OCI-LY7 (cell line): ENCODE measurements around the gene FHIT. TPM values are rescaled to one million over a fixed set of nuclear protein-coding genes. Genes with fewer than 3 reads are reported as not detected.

Source experiments
- BruUV-seq: library from RNA; stranded (reverse); fragments of 400-500 nt; replicated peaks from 2 replicates; lab custom pipeline; 2021; lab: Mats Ljungman, UMichigan
- CTCF ChIA-PET: fragments of 300-600 bp; sonication (Branson Sonifier 250); formaldehyde crosslinking; loops from one replicate; lab custom pipeline; 2022; ENCODE audit warnings: antibody characterized with exemption; ENCODE audit not compliant: unreplicated experiment; lab: Charles Lee
- POLR2A ChIA-PET: fragments of 300-600 bp; sonication (Branson Sonifier 250); formaldehyde crosslinking; loops from one replicate; lab custom pipeline; 2022; ENCODE audit warnings: antibody characterized with exemption; lab: Charles Lee
- DNase-seq: peaks from one replicate; pipeline ENCODE4 v3.0.0-alpha.2; 2015; ENCODE audit warnings: low spot score
- H2AFZ ChIP-seq: fragments of 200-600 bp; sonication (generic), shearing (Covaris generic); 2 replicates; pipeline ENCODE4 v1.6.1; 2014; ENCODE audit warnings: mild to moderate bottlenecking, antibody characterized with exemption, low read length, moderate library complexity
- H3K27ac ChIP-seq: fragments of 200-600 bp; sonication (generic); 2 replicates; pipeline ENCODE4 v1.5.1; 2014; ENCODE audit warnings: mixed run types, low read depth, mild to moderate bottlenecking, moderate library complexity, low read length, inconsistent platforms; ENCODE audit not compliant: poor library complexity, severe bottlenecking
- H3K36me3 ChIP-seq: fragments of 200-600 bp; sonication (generic); 2 replicates; pipeline ENCODE4 v1.6.1; 2014; ENCODE audit warnings: mild to moderate bottlenecking, antibody characterized with exemption, low read length, moderate library complexity, mixed read lengths; ENCODE audit not compliant: insufficient read depth
- H3K4me1 ChIP-seq: fragments of 200-600 bp; sonication (generic); 2 replicates; pipeline ENCODE4 v1.5.1; 2014; ENCODE audit warnings: mild to moderate bottlenecking, low read length; ENCODE audit not compliant: insufficient read depth, poor library complexity, severe bottlenecking
- H3K4me2 ChIP-seq: fragments of 200-600 bp; sonication (generic); 2 replicates; pipeline ENCODE4 v1.6.1; 2014; ENCODE audit warnings: mild to moderate bottlenecking, low read length
- H3K4me3 ChIP-seq: fragments of 200-600 bp; sonication (generic); 2 replicates; pipeline ENCODE4 v1.5.1; 2014; ENCODE audit warnings: mild to moderate bottlenecking, low read depth, low read length; ENCODE audit not compliant: poor library complexity, severe bottlenecking
- H3K79me2 ChIP-seq: fragments of 200-600 bp; sonication (generic); 2 replicates; pipeline ENCODE4 v1.6.1; 2016; ENCODE audit warnings: low read depth, mild to moderate bottlenecking, low read length, moderate library complexity, mixed read lengths; ENCODE audit not compliant: insufficient read depth
- H3K9me2 ChIP-seq: fragments of 200-600 bp; sonication (generic); 2 replicates; pipeline ENCODE4 v1.6.1; 2016; ENCODE audit warnings: mild to moderate bottlenecking, low read length, mixed read lengths; ENCODE audit not compliant: insufficient read depth
- H3K9me3 ChIP-seq: fragments of 200-600 bp; sonication (generic); 2 replicates; pipeline ENCODE4 v1.6.1; 2014; ENCODE audit warnings: mild to moderate bottlenecking, mixed run types, low read length, mixed read lengths
- H4K20me1 ChIP-seq: fragments of 200-600 bp; sonication (generic); 2 replicates; pipeline ENCODE4 v1.6.1; 2014; ENCODE audit warnings: mild to moderate bottlenecking, antibody characterized with exemption, low read length, moderate library complexity, mixed read lengths; ENCODE audit not compliant: insufficient read depth
- CTCF ChIP-seq: fragments of 200-600 bp; sonication (generic); conservative IDR thresholded peaks from 2 replicates; pipeline ENCODE4 v1.5.1; 2014; ENCODE audit warnings: mild to moderate bottlenecking, antibody characterized with exemption, low read length, moderate library complexity, mixed read lengths
- EZH2phosphoT487 ChIP-seq: fragments of 200-600 bp; sonication (generic); IDR thresholded peaks from 2 replicates; pipeline ENCODE4 v1.6.1; 2018; ENCODE audit warnings: low read depth, borderline replicate concordance, mild to moderate bottlenecking, mixed run types, antibody characterized with exemption, low read length, moderate library complexity, mixed read lengths
- intact Hi-C: fragments of 100-400 bp; cut with micrococcal nuclease; formaldehyde crosslinking; loops from one replicate; pipeline ENCODE4 v1.10.0; 2022; ENCODE audit not compliant: unreplicated experiment
- total RNA-seq, 2 experiments: library from RNA; depleted of rRNA in 1 of 2; stranded (reverse); fragments of >200 nt in 1 of 2; shearing (Covaris generic) in 1 of 2; gene quantifications; 2 replicates each; pipeline ENCODE4 v1.2.3, GENCODE V29; 2014 to 2022

Gene FHIT
- total RNA-seq, 2 experiments from 2014 or later = 5.0 to 10.9 TPM

DNA sequence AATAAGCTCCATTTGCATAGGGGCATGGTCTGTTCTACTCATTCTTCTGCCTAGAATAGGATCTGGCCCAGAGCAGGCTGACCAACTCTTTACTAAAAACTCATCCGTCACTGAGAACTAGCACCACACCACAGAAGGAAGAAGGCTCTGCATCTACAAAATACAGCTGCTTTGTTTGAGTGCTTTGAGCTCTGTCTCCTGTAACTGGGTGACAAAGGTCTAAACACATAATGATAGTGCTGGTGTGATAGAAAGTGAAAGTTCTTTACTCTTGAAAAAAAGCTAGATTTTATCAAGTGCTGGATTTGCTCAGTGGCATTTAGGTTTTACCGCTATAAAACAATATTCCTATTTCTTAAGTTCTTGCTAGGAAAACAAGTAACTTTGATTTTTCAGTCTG, 140.7 kb downstream of the FHIT start:
- POLR2A ChIA-PET = no interaction called here
- H3K4me2 ChIP-seq = no peak overlapping the region
- H3K79me2 ChIP-seq = no peaks in the 10 kb centered on the region
- no peak overlapping the region for H3K27ac ChIP-seq
- H2AFZ ChIP-seq = no peak overlapping the region
- DNase-seq = no peak
- H3K4me1 ChIP-seq = no peaks in the 10 kb centered on the region
- H3K4me3 ChIP-seq = no peak overlapping the region
- no peaks in the 10 kb centered on the region for H4K20me1 ChIP-seq
- no TSS peak for BruUV-seq
- intact Hi-C loops = no loop called here
- no peaks in the 10 kb centered on the region for H3K9me2 ChIP-seq
- CTCF ChIA-PET = no interaction called here
- H3K9me3 ChIP-seq = no peaks in the 10 kb centered on the region
- no peaks in the 10 kb centered on the region for H3K36me3 ChIP-seq
- TF ChIP-seq CTCF (no peak), EZH2phosphoT487 (no peak)

GRCh38 chr3:61108247-61109019, 142.8 kb downstream of the FHIT start:
- CTCF ChIA-PET = no interaction called here
- TF ChIP-seq EZH2phosphoT487 (no peak), CTCF (no peak)
- no peak overlapping the region for H3K4me3 ChIP-seq
- BruUV-seq = no TSS peak
- no peaks in the 10 kb centered on the region for H3K4me1 ChIP-seq
- intact Hi-C loops = no loop called here
- no peak overlapping the region for H3K4me2 ChIP-seq
- no peaks in the 10 kb centered on the region for H3K79me2 ChIP-seq
- no peak overlapping the region for H2AFZ ChIP-seq
- POLR2A ChIA-PET = no interaction called here
- H4K20me1 ChIP-seq = no peaks in the 10 kb centered on the region
- H3K9me2 ChIP-seq = no peaks in the 10 kb centered on the region
- DNase-seq = no peak
- H3K27ac ChIP-seq = no peak overlapping the region
- no peaks in the 10 kb centered on the region for H3K36me3 ChIP-seq
- no peaks in the 10 kb centered on the region for H3K9me3 ChIP-seq

GRCh38 chr3:61094608-61095007, 156.6 kb downstream of the FHIT start:
- Histone ChIP-seq H4K20me1 (no peaks in the 10 kb centered on the region), H3K4me1 (no peaks in the 10 kb centered on the region), H3K4me2 (no peak overlapping the region), H3K36me3 (no peaks in the 10 kb centered on the region), H2AFZ (no peak overlapping the region), H3K9me2 (no peaks in the 10 kb centered on the region), H3K9me3 (no peaks in the 10 kb centered on the region), H3K79me2 (no peaks in the 10 kb centered on the region), H3K27ac (no peak overlapping the region), H3K4me3 (no peak overlapping the region)
- BruUV-seq = no TSS peak
- intact Hi-C loops = no loop called here
- ChIA-PET POLR2A (no interaction called here), CTCF (no interaction called here)
- DNase-seq = no peak
- no peak for TF ChIP-seq EZH2phosphoT487
- TF ChIP-seq CTCF = no peak
